HG02943 (cell line): Measurements from ENCODE around the gene TEAD3.
"Not testable (repeated sequence)": the region's sequence is repeated elsewhere in the genome, so short reads cannot be mapped to it uniquely, and the experiment has no call there.

Experiments
- ATAC-seq: cut with Tn5 transposase; IDR thresholded peaks from one replicate; pipeline ENCODE4 v1.9.1; 2021; ENCODE audit warnings: mild to moderate bottlenecking, low read depth, moderate library complexity; ENCODE audit not compliant: unreplicated experiment

The TEAD3 gene

GRCh38 chr6:35496841-35497570, at the start of gene TEAD3:
Gene TEAD3, minus strand, starts transcription at chr6:35497079.
- ATAC-seq = no peak

- no peak for ATAC-seq
These were observed 48.0 kb upstream of the TEAD3 start for GRCh38 chr6:35544769-35545361.

GRCh38 chr6:35543459-35544193, 46.7 kb upstream of the TEAD3 start:
- ATAC-seq = no peak

GRCh38 chr6:35541836-35542235, 45.0 kb upstream of the TEAD3 start:
- no peak for ATAC-seq

- ATAC-seq = no peak
These were observed 42.3 kb upstream of the TEAD3 start for GRCh38 chr6:35539223-35539622.

GRCh38 chr6:35535847-35536246, 39.0 kb upstream of the TEAD3 start:
- ATAC-seq = not testable (repeated sequence)

- ATAC-seq = no peak
These were observed 37.7 kb upstream of the TEAD3 start for GRCh38 chr6:35534407-35535170.

- ATAC-seq = no peak
These were observed 37.1 kb upstream of the TEAD3 start for GRCh38 chr6:35533981-35534380.

- ATAC-seq = no peak
These were observed 35.2 kb upstream of the TEAD3 start for GRCh38 chr6:35532126-35532525.

GRCh38 chr6:35524380-35525020, 27.6 kb upstream of the TEAD3 start:
- no peak for ATAC-seq

- no peak for ATAC-seq
These were observed 26.1 kb upstream of the TEAD3 start for GRCh38 chr6:35522660-35523658.

GRCh38 chr6:35522151-35522550, 25.3 kb upstream of the TEAD3 start:
- no peak for ATAC-seq

- no peak for ATAC-seq
These were observed 24.4 kb upstream of the TEAD3 start for GRCh38 chr6:35521235-35521634.

- ATAC-seq = no peak
These were observed 22.6 kb upstream of the TEAD3 start for GRCh38 chr6:35519313-35520015.

- ATAC-seq = no peak
These were observed 21.9 kb upstream of the TEAD3 start for GRCh38 chr6:35518566-35519312.

- ATAC-seq = not testable (repeated sequence)
These were observed 21.1 kb upstream of the TEAD3 start for GRCh38 chr6:35517978-35518377.

- no peak for ATAC-seq
These were observed 19.8 kb upstream of the TEAD3 start for GRCh38 chr6:35516712-35517111.

- ATAC-seq = not testable (repeated sequence)
These were observed 19.1 kb upstream of the TEAD3 start for GRCh38 chr6:35515939-35516338.
